Epidermal melanocyte (primary cell): ENCODE results near the gene PEX16.

Source experiments
- DNase-seq: peaks from one replicate; pipeline ENCODE4 v3.0.0; 2011; ENCODE audit warnings: low spot score; ENCODE audit not compliant: insufficient read length

PEX16 gene

GRCh38 chr11:45931739-45932138 is 14.1 kb upstream of the PEX16 start:
- DNase-seq, result no peak

GRCh38 chr11:45930951-45931570 is 13.4 kb upstream of the PEX16 start:
- no peak for DNase-seq

- DNase-seq, result no peak
Measured at GRCh38 chr11:45930031-45930794, 12.5 kb upstream of the PEX16 start.

- DNase-seq, result no peak
Measured at GRCh38 chr11:45929486-45930030, 11.9 kb upstream of the PEX16 start.

- no peak for DNase-seq
Measured at GRCh38 chr11:45928535-45929215, 11.0 kb upstream of the PEX16 start.

- DNase-seq, result no peak
Measured at GRCh38 chr11:45927684-45928413, 10.2 kb upstream of the PEX16 start.

GRCh38 chr11:45927332-45927683 is 9.6 kb upstream of the PEX16 start:
- no peak for DNase-seq

GRCh38 chr11:45926536-45927331 is 9.1 kb upstream of the PEX16 start:
- no peak for DNase-seq

GRCh38 chr11:45926001-45926401 is 8.3 kb upstream of the PEX16 start:
- DNase-seq, result no peak

- no peak for DNase-seq
Measured at GRCh38 chr11:45925550-45925949, 7.9 kb upstream of the PEX16 start.

GRCh38 chr11:45924927-45925326 is 7.2 kb upstream of the PEX16 start:
- DNase-seq, result no peak

- no peak for DNase-seq
Measured at GRCh38 chr11:45924036-45924915, 6.6 kb upstream of the PEX16 start.

- no peak for DNase-seq
Measured at GRCh38 chr11:45922425-45923082, 4.9 kb upstream of the PEX16 start, which contains the start of gene LARGE2. LARGE2 (plus strand) TSS chr11:45922656; CDS start chr11:45922883, 227 bp downstream.

- DNase-seq, result no peak
Measured at GRCh38 chr11:45921561-45922424, 4.1 kb upstream of the PEX16 start.

GRCh38 chr11:45920531-45921477 is 3.1 kb upstream of the PEX16 start:
- no peak for DNase-seq

- DNase-seq, result no peak
Measured at GRCh38 chr11:45919806-45920530, 2.3 kb upstream of the PEX16 start.
